Measurements from ENCODE around the gene E2F4.

The E2F4 gene

GRCh38 chr16:67229906-67230808 is 38.2 kb downstream of the E2F4 start:
- peaks cover 3% of the 10 kb centered on the region; the same call in 1 of the 2 replicates for H3K27me3 ChIP-seq (ENCODE audit: insufficient read depth, low read length)
- no peak overlapping the region for H3K27ac ChIP-seq (ENCODE audit: low read depth, low read length)
- peaks cover 55% of the 10 kb centered on the region for H3K36me3 ChIP-seq (ENCODE audit: insufficient read depth, low read length)
- H3K4me1 ChIP-seq (ENCODE audit: insufficient read depth, low read length) = 0 out of 2 replicates have a peak, but pooled peaks cover 4% of the 10 kb centered on the region
- H3K9ac ChIP-seq (ENCODE audit: low read depth, low read length) = no peak overlapping the region
- 96% methylated on average over 32 of the region's 32 CpGs for WGBS
- no peaks in the 10 kb centered on the region for H3K9me3 ChIP-seq (ENCODE audit: insufficient read depth, low read depth, low read length)
- H3K4me3 ChIP-seq (ENCODE audit: low read length) = no peak overlapping the region

- no peak overlapping the region for H3K27ac ChIP-seq (ENCODE audit: low read depth, low read length)
- H3K9ac ChIP-seq (ENCODE audit: low read depth, low read length) = no peak overlapping the region
- no peaks in the 10 kb centered on the region for H3K9me3 ChIP-seq (ENCODE audit: insufficient read depth, low read depth, low read length)
- peaks cover 61% of the 10 kb centered on the region for H3K36me3 ChIP-seq (ENCODE audit: insufficient read depth, low read length)
- H3K27me3 ChIP-seq (ENCODE audit: insufficient read depth, low read length) = no peaks in the 10 kb centered on the region
- WGBS = 96% methylated on average over 12 of the region's 12 CpGs
- 0 out of 2 replicates have a peak, but pooled peaks cover 4% of the 10 kb centered on the region for H3K4me1 ChIP-seq (ENCODE audit: insufficient read depth, low read length)
- no peak overlapping the region for H3K4me3 ChIP-seq (ENCODE audit: low read length)
Observed at GRCh38 chr16:67230809-67231660, 39.1 kb downstream of the E2F4 start.

DNA sequence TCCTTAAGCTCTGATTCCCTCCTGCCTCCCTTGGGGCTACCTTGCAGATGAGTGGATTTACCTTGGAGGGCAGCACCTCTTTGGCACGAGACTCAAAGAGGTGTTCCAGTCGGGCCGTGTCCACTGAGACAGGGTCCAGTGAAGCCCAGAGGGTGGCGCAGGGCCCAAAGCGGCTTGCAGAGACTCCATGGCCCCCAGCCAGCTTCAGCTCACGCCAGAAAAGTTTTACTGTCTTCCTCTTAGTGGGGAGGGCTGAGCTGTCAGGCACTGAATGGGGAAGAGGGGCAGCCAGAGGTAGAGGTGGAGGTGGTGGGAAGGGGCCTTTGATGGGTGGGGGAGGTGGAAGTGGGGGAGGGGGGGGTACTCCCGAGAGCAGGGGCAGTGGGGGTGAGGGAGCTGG is 41.6 kb downstream of the E2F4 start:
- H3K9me3 ChIP-seq (ENCODE audit: insufficient read depth, low read depth, low read length) = no peaks in the 10 kb centered on the region
- peaks cover 78% of the 10 kb centered on the region for H3K36me3 ChIP-seq (ENCODE audit: insufficient read depth, low read length)
- H3K27ac ChIP-seq (ENCODE audit: low read depth, low read length) = no peak overlapping the region
- no peaks in the 10 kb centered on the region for H3K4me1 ChIP-seq (ENCODE audit: insufficient read depth, low read length)
- no peak overlapping the region for H3K4me3 ChIP-seq (ENCODE audit: low read length)
- H3K9ac ChIP-seq (ENCODE audit: low read depth, low read length) = no peak overlapping the region
- H3K27me3 ChIP-seq (ENCODE audit: insufficient read depth, low read length) = no peaks in the 10 kb centered on the region
- 92% methylated on average over 6 of the region's 7 CpGs for WGBS

- H3K4me1 ChIP-seq (ENCODE audit: insufficient read depth, low read length) = no peaks in the 10 kb centered on the region
- no peak overlapping the region for H3K9ac ChIP-seq (ENCODE audit: low read depth, low read length)
- 95% methylated on average over 10 of the region's 10 CpGs for WGBS
- H3K27ac ChIP-seq (ENCODE audit: low read depth, low read length) = no peak overlapping the region
- H3K27me3 ChIP-seq (ENCODE audit: insufficient read depth, low read length) = no peaks in the 10 kb centered on the region
- H3K4me3 ChIP-seq (ENCODE audit: low read length) = no peak overlapping the region
- no peaks in the 10 kb centered on the region for H3K9me3 ChIP-seq (ENCODE audit: insufficient read depth, low read depth, low read length)
- peaks cover 78% of the 10 kb centered on the region for H3K36me3 ChIP-seq (ENCODE audit: insufficient read depth, low read length)
Observed at GRCh38 chr16:67234180-67234597, 42.2 kb downstream of the E2F4 start.

DNA sequence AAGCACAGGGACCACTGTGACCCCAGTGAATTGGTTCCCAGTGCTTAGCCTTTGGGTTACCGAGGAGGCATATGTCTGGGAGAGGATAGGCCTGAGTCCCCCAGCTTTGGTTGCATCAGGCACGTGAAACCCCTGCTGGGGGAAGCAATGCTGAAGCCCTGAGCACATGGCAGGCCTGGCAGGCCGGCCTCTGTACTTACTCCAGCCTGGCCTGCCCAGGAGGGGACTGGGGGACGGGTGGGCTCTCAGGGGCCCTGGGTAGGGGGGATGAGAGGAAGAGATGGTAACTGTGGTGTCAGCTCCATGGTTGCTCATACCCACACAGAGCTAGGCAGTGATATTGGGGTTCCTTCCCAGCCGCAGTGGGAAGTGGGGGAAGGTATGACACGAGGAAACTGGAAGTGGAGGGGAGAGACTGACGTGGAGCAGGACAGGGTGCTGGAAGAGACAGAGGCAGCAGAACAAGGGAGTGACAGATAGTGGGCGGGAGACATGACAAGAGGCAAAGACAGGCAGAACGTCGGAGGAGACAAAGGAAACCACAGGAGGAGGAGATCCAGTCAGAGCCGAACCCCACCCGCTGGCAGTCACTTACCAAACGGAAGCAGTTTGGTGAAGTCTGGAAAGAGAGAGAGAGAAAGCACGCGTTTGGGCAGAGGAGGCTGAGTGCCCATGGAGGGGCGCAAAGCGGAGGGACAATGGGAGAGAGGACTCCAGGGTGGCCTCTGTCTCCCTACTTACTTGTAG is 44.0 kb downstream of the E2F4 start:
- WGBS = 91% methylated on average over 17 of the region's 17 CpGs
- H3K9me3 ChIP-seq (ENCODE audit: insufficient read depth, low read depth, low read length) = no peaks in the 10 kb centered on the region
- H3K9ac ChIP-seq (ENCODE audit: low read depth, low read length) = no peak overlapping the region
- H3K4me1 ChIP-seq (ENCODE audit: insufficient read depth, low read length) = peaks cover 2% of the 10 kb centered on the region; the same call in 1 of the 2 replicates
- H3K27ac ChIP-seq (ENCODE audit: low read depth, low read length) = no peak overlapping the region
- H3K36me3 ChIP-seq (ENCODE audit: insufficient read depth, low read length) = peaks cover 68% of the 10 kb centered on the region
- H3K27me3 ChIP-seq (ENCODE audit: insufficient read depth, low read length) = no peaks in the 10 kb centered on the region
- H3K4me3 ChIP-seq (ENCODE audit: low read length) = no peak overlapping the region

DNA sequence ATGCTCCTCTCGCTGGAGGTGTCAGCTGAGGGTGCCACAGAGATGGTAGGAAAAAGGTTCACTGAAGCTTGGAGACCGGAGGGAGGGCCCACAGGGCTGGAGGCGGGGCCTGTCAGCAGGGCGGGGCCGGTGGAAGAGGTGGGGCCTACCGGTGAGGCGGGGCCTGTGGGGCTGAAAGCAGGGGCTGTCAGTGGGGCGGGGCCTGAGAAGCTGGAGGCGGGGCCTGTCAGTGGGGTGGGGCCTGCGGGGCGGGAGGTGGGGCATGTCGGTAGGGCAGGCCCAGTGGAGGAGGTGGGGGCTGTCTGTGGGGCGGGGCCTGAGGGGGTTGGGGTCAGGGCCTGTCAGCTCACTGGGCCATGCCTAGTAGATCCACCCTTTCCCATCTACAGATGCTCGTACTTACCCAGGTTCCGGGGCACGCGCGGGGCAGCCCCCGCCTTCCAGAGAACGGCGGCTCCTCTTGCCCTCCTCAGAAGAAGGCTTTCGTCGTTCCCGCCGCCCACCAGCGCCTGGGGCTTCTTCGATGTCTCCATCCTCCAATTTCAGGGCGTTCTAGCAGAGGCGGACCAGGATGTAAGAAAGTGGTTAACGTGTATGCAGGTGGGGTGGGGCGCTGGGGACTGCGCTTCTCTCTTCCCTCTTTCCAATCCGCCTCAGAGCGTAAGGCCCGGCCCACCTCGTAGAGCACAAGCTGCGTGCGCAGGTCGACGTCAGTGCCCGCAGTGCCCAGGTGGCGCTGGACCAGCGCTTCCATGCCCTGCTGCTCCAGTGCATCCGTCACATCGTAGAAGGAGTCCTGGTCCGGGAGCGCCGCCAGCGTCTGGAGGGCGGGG is 44.8 kb downstream of the E2F4 start:
- H3K4me3 ChIP-seq (ENCODE audit: low read length) = no peak overlapping the region
- WGBS = 93% methylated on average over 45 of the region's 50 CpGs
- no peaks in the 10 kb centered on the region for H3K27me3 ChIP-seq (ENCODE audit: insufficient read depth, low read length)
- peaks cover 60% of the 10 kb centered on the region for H3K36me3 ChIP-seq (ENCODE audit: insufficient read depth, low read length)
- H3K27ac ChIP-seq (ENCODE audit: low read depth, low read length) = no peak overlapping the region
- H3K4me1 ChIP-seq (ENCODE audit: insufficient read depth, low read length) = peaks cover 10% of the 10 kb centered on the region
- no peak overlapping the region for H3K9ac ChIP-seq (ENCODE audit: low read depth, low read length)
- no peaks in the 10 kb centered on the region for H3K9me3 ChIP-seq (ENCODE audit: insufficient read depth, low read depth, low read length)

DNA sequence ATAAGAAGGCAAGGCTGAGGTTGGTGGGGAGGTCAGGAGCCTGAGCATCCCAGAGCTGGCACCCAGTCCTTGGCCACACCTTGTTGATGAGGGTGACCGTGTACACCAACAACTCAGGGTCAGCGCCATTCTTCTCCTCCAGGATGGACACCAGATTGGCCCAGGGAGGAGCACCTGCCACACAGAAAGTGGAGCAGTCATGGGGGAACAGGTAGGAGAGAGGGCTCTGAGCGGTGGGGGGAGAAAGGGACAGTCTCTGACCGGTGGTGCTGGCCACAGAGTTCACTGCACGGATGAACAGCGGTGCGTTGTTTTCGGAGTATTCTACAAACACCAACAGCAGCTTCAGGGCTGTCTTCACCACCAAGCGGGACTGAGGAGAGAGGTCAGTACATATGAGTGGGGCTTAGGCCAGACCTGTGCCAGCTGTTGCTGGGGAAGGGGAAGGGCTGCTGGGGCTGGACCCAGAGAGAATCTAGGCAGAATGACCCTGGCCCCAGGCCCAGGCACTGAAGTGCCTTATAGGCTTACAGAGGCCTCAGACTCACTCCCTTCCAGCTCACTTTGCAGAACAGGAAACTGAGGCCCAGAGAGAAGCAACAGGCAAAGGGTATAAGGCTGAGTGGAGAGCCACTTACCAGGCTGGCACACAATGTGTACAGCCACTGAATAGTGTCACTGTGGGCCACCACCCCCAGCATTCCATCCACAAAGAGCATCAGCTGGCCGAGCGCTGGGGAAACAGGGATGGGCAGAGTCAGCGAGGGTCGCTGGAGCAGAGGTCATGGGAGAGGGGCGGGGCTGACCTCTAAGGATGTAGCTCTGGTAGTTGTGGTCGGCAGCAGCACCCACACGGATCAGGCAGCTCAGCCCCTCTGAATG is 45.7 kb downstream of the E2F4 start:
- Histone ChIP-seq H3K9ac (ENCODE audit: low read depth, low read length) (no peak overlapping the region), H3K36me3 (ENCODE audit: insufficient read depth, low read length) (peaks cover 58% of the 10 kb centered on the region), H3K27ac (ENCODE audit: low read depth, low read length) (no peak overlapping the region), H3K9me3 (ENCODE audit: insufficient read depth, low read depth, low read length) (no peaks in the 10 kb centered on the region), H3K4me1 (ENCODE audit: insufficient read depth, low read length) (peaks cover 11% of the 10 kb centered on the region), H3K4me3 (ENCODE audit: low read length) (no peak overlapping the region), H3K27me3 (ENCODE audit: insufficient read depth, low read length) (no peaks in the 10 kb centered on the region)
- WGBS = 93% methylated on average over 16 of the region's 16 CpGs

DNA sequence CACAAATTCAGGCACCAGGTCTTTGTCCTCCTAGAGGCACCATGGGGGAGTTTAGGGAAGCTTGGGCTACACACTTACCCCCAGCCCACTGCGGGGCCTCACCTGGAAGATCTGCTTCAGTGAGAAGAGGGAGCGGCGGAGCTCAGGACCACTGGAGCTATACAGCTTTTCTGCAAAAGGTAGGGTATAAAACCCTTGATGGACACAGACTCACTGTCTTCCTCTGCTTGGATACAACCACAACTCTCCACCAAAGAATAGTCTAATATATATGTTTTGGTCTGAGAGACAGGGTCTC is 46.3 kb downstream of the E2F4 start:
- WGBS = 95% methylated on average over 3 of the region's 3 CpGs
- H3K27ac ChIP-seq (ENCODE audit: low read depth, low read length) = no peak overlapping the region
- H3K4me3 ChIP-seq (ENCODE audit: low read length) = no peak overlapping the region
- H3K36me3 ChIP-seq (ENCODE audit: insufficient read depth, low read length) = peaks cover 56% of the 10 kb centered on the region
- peaks cover 11% of the 10 kb centered on the region for H3K4me1 ChIP-seq (ENCODE audit: insufficient read depth, low read length)
- H3K9me3 ChIP-seq (ENCODE audit: insufficient read depth, low read depth, low read length) = no peaks in the 10 kb centered on the region
- H3K9ac ChIP-seq (ENCODE audit: low read depth, low read length) = no peak overlapping the region
- H3K27me3 ChIP-seq (ENCODE audit: insufficient read depth, low read length) = no peaks in the 10 kb centered on the region

- Histone ChIP-seq H3K9ac (ENCODE audit: low read depth, low read length) (no peak overlapping the region), H3K36me3 (ENCODE audit: insufficient read depth, low read length) (peaks cover 52% of the 10 kb centered on the region), H3K27ac (ENCODE audit: low read depth, low read length) (no peak overlapping the region), H3K4me1 (ENCODE audit: insufficient read depth, low read length) (peaks cover 12% of the 10 kb centered on the region), H3K27me3 (ENCODE audit: insufficient read depth, low read length) (no peaks in the 10 kb centered on the region), H3K9me3 (ENCODE audit: insufficient read depth, low read depth, low read length) (no peaks in the 10 kb centered on the region), H3K4me3 (ENCODE audit: low read length) (no peak overlapping the region)
- WGBS = 95% methylated on average over 9 of the region's 9 CpGs
Observed at GRCh38 chr16:67238806-67239470, 47.0 kb downstream of the E2F4 start.

Measured in HUES64 (cell line).